ENCODE data around the gene SCAPER. TPM values are rescaled to one million over a fixed set of nuclear protein-coding genes. Genes with fewer than 3 reads are reported as not detected.

SCAPER gene
- total RNA-seq, 1 experiment from 2014 or later = 21.5 TPM

GRCh38 chr15:76865548-76865991 is 39.6 kb downstream of the SCAPER start:
- H3K36me3 ChIP-seq (ENCODE audit: insufficient read depth, low read length, poor library complexity, severe bottlenecking) = no peaks in the 10 kb centered on the region
- TF ChIP-seq EZH2 (IDR thresholded peaks at IDR 0.05; ENCODE audit: borderline replicate concordance, low read depth, low read length, poor library complexity, severe bottlenecking) (no peak), CTCF (conservative IDR thresholded peaks at IDR 0.05; ENCODE audit: low read depth, low read length) (no peak)
- no peak for DNase-seq (ENCODE audit: low spot score)
- no peaks in the 10 kb centered on the region for H3K9me3 ChIP-seq (ENCODE audit: low read depth, low read length, poor library complexity, severe bottlenecking)
- POLR2A ChIA-PET (ENCODE audit: low non-redundant PET) = no interaction called here
- peaks cover 4% of the 10 kb centered on the region for H3K4me1 ChIP-seq (ENCODE audit: insufficient read depth, low read length, poor library complexity, severe bottlenecking)
- no TSS peak for BruUV-seq (replicated peaks)
- CTCF ChIA-PET = no interaction called here
- H3K27me3 ChIP-seq (replicated peaks; ENCODE audit: insufficient read depth, low read depth, low read length, poor library complexity) = no peaks in the 10 kb centered on the region
- H3K4me3 ChIP-seq (ENCODE audit: low read depth, low read length, poor library complexity, severe bottlenecking) = no peak overlapping the region
- H3K27ac ChIP-seq (ENCODE audit: low read depth, low read length, poor library complexity, severe bottlenecking) = no peak overlapping the region
- intact Hi-C loops (cut with micrococcal nuclease; ENCODE audit: unreplicated experiment) = loop anchor here (5.0 kb wide), 1 partner anchor 628 kb away; no protein-coding TSS in a partner anchor

GRCh38 chr15:76864586-76864985 is 40.6 kb downstream of the SCAPER start:
- no peaks in the 10 kb centered on the region for H3K36me3 ChIP-seq (ENCODE audit: insufficient read depth, low read length, poor library complexity, severe bottlenecking)
- H3K9me3 ChIP-seq (ENCODE audit: low read depth, low read length, poor library complexity, severe bottlenecking) = no peaks in the 10 kb centered on the region
- H3K4me1 ChIP-seq (ENCODE audit: insufficient read depth, low read length, poor library complexity, severe bottlenecking) = peaks cover 4% of the 10 kb centered on the region
- no TSS peak for BruUV-seq (replicated peaks)
- TF ChIP-seq CTCF (conservative IDR thresholded peaks at IDR 0.05; ENCODE audit: low read depth, low read length) = no peak
- TF ChIP-seq EZH2 (IDR thresholded peaks at IDR 0.05; ENCODE audit: borderline replicate concordance, low read depth, low read length, poor library complexity, severe bottlenecking) = no peak
- H3K27me3 ChIP-seq (replicated peaks; ENCODE audit: insufficient read depth, low read depth, low read length, poor library complexity) = no peaks in the 10 kb centered on the region
- no peak for DNase-seq (ENCODE audit: low spot score)
- POLR2A ChIA-PET (ENCODE audit: low non-redundant PET) = no interaction called here
- CTCF ChIA-PET = no interaction called here
- intact Hi-C loops (cut with micrococcal nuclease; ENCODE audit: unreplicated experiment) = no loop called here
- no peak overlapping the region for H3K4me3 ChIP-seq (ENCODE audit: low read depth, low read length, poor library complexity, severe bottlenecking)
- H3K27ac ChIP-seq (ENCODE audit: low read depth, low read length, poor library complexity, severe bottlenecking) = no peak overlapping the region

- no TSS peak for BruUV-seq (replicated peaks)
- no peak overlapping the region for H3K27ac ChIP-seq (ENCODE audit: low read depth, low read length, poor library complexity, severe bottlenecking)
- peak; percentile 12 for DNase-seq (ENCODE audit: low spot score)
- no peaks in the 10 kb centered on the region for H3K36me3 ChIP-seq (ENCODE audit: insufficient read depth, low read length, poor library complexity, severe bottlenecking)
- CTCF ChIA-PET = no interaction called here
- peaks cover 4% of the 10 kb centered on the region for H3K4me1 ChIP-seq (ENCODE audit: insufficient read depth, low read length, poor library complexity, severe bottlenecking)
- H3K9me3 ChIP-seq (ENCODE audit: low read depth, low read length, poor library complexity, severe bottlenecking) = no peaks in the 10 kb centered on the region
- no peaks in the 10 kb centered on the region for H3K27me3 ChIP-seq (replicated peaks; ENCODE audit: insufficient read depth, low read depth, low read length, poor library complexity)
- H3K4me3 ChIP-seq (ENCODE audit: low read depth, low read length, poor library complexity, severe bottlenecking) = no peak overlapping the region
- POLR2A ChIA-PET (ENCODE audit: low non-redundant PET) = no interaction called here
- intact Hi-C loops (cut with micrococcal nuclease; ENCODE audit: unreplicated experiment) = no loop called here
- TF ChIP-seq EZH2 (IDR thresholded peaks at IDR 0.05; ENCODE audit: borderline replicate concordance, low read depth, low read length, poor library complexity, severe bottlenecking) = no peak
Observed at GRCh38 chr15:76863693-76864092, 41.4 kb downstream of the SCAPER start.

- intact Hi-C loops (cut with micrococcal nuclease; ENCODE audit: unreplicated experiment) = no loop called here
- Histone ChIP-seq H3K27ac (ENCODE audit: low read depth, low read length, poor library complexity, severe bottlenecking) (no peak overlapping the region), H3K4me1 (ENCODE audit: insufficient read depth, low read length, poor library complexity, severe bottlenecking) (peaks cover 4% of the 10 kb centered on the region), H3K36me3 (ENCODE audit: insufficient read depth, low read length, poor library complexity, severe bottlenecking) (no peaks in the 10 kb centered on the region), H3K27me3 (replicated peaks; ENCODE audit: insufficient read depth, low read depth, low read length, poor library complexity) (no peaks in the 10 kb centered on the region), H3K4me3 (ENCODE audit: low read depth, low read length, poor library complexity, severe bottlenecking) (no peak overlapping the region), H3K9me3 (ENCODE audit: low read depth, low read length, poor library complexity, severe bottlenecking) (no peaks in the 10 kb centered on the region)
- no TSS peak for BruUV-seq (replicated peaks)
- ChIA-PET POLR2A (ENCODE audit: low non-redundant PET) (no interaction called here), CTCF (no interaction called here)
- TF ChIP-seq CTCF (conservative IDR thresholded peaks at IDR 0.05; ENCODE audit: low read depth, low read length) (no peak), EZH2 (IDR thresholded peaks at IDR 0.05; ENCODE audit: borderline replicate concordance, low read depth, low read length, poor library complexity, severe bottlenecking) (no peak)
- DNase-seq (ENCODE audit: low spot score) = peak; percentile 24
Observed at GRCh38 chr15:76863123-76863522, 42.0 kb downstream of the SCAPER start.
